Right atrium auricular region (tissue), 2 donors: ENCODE results near the gene APOM. TPM values are rescaled to one million over a fixed set of nuclear protein-coding genes. Genes with fewer than 3 reads are reported as not detected.

Experiments
- DNase-seq: peaks from one replicate; pipeline ENCODE4 v3.0.0-alpha.2; 2019; ENCODE audit warnings: low spot score
- H3K27ac ChIP-seq, 2 donors: fragments of 200-600 bp; sonication (generic); 1 replicate in 1 of 2; 2 replicates in 1 of 2; pipeline ENCODE4 v1.5.1; 2016 to 2019
- H3K27me3 ChIP-seq, 2 donors: fragments of 200-600 bp; sonication (generic); one replicate each; pipeline versions ENCODE4 v1.5.1 to v1.6.0; 2017 to 2019
- H3K36me3 ChIP-seq: fragments of 200-600 bp; sonication (generic); one replicate; pipeline ENCODE4 v1.5.1; 2016
- H3K4me1 ChIP-seq, 2 donors: fragments of 200-600 bp; sonication (generic); one replicate each; pipeline versions ENCODE4 v1.5.1 to v1.6.0; 2017 to 2019
- H3K4me3 ChIP-seq, 2 donors: fragments of 200-600 bp; sonication (generic); 1 replicate in 1 of 2; 2 replicates in 1 of 2; pipeline ENCODE4 v1.5.1; 2017 to 2019; ENCODE audit warnings: mild to moderate bottlenecking in 1 of 2, moderate library complexity in 1 of 2
- H3K9me3 ChIP-seq, 2 donors: fragments of 200-600 bp; sonication (generic); one replicate each; pipeline ENCODE4 v1.5.1; 2019
- CTCF ChIP-seq, 2 donors: fragments of 200-600 bp; sonication (generic); IDR thresholded peaks; one replicate each; pipeline ENCODE4 v1.5.1; 2019; ENCODE audit warnings: antibody characterized with exemption in 2 of 2
- total RNA-seq, 2 donors: library from RNA; depleted of rRNA; stranded (reverse); fragments of >200 nt; gene quantifications; one replicate each; pipeline ENCODE4 v1.1.0, GENCODE V29; 2016

The APOM gene
- total RNA-seq, 2 donors from 2014 or later = 1.0 to 1.2 TPM

GRCh38 chr6:31632279-31632946, 23.3 kb upstream of the APOM start:
- TF ChIP-seq CTCF (IDR thresholded peaks at IDR 0.05) = no peak
- H3K36me3 ChIP-seq = peaks cover 100% of the 10 kb centered on the region

DNA sequence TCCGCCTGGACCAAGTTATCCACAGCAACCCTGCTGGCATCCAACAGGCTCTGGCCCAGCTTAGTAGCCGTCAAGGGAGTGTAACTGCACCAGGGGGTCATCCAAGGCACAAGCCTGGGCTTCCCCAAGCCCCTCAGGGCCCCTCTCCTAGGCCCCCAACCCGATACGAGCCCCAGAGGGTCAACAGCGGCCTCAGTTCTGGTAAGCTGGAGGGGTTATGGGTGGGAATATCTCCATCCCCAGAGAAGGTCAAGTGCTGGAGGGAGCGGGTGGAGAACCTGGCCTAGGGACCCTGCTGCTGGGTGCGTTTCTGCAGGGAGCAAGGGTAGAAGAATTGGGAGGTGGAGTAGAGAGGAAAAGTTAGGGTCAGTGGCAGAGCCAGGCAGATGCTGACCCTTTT, 22.2 kb upstream of the APOM start:
- H3K27ac ChIP-seq = no peak overlapping the region
- no peak for DNase-seq
- H3K4me1 ChIP-seq = no peaks in the 10 kb centered on the region
- no peak overlapping the region for H3K4me3 ChIP-seq
- H3K36me3 ChIP-seq = peaks cover 100% of the 10 kb centered on the region
- TF ChIP-seq CTCF (IDR thresholded peaks at IDR 0.05) = no peak
- H3K9me3 ChIP-seq = no peaks in the 10 kb centered on the region
- no peaks in the 10 kb centered on the region for H3K27me3 ChIP-seq

More at GRCh38 chr6:31632279-31632946, 23.3 kb upstream of the APOM start:
- Histone ChIP-seq H3K27ac (no peak overlapping the region), H3K4me3 (no peak overlapping the region), H3K4me1 (no peaks in the 10 kb centered on the region), H3K9me3 (no peaks in the 10 kb centered on the region), H3K27me3 (no peaks in the 10 kb centered on the region)
- DNase-seq = no peak

GRCh38 chr6:31634131-31634530, 21.6 kb upstream of the APOM start:
- no peak overlapping the region for H3K27ac ChIP-seq
- TF ChIP-seq CTCF (IDR thresholded peaks at IDR 0.05) = no peak
- H3K4me3 ChIP-seq = no peak overlapping the region
- H3K27me3 ChIP-seq = no peaks in the 10 kb centered on the region
- no peak for DNase-seq
- H3K9me3 ChIP-seq = no peaks in the 10 kb centered on the region
- H3K4me1 ChIP-seq = no peaks in the 10 kb centered on the region
- peaks cover 100% of the 10 kb centered on the region for H3K36me3 ChIP-seq

- no peak for DNase-seq
- Histone ChIP-seq H3K27ac (no peak overlapping the region), H3K9me3 (no peaks in the 10 kb centered on the region), H3K4me3 (no peak overlapping the region), H3K4me1 (no peaks in the 10 kb centered on the region), H3K27me3 (no peaks in the 10 kb centered on the region), H3K36me3 (peaks cover 100% of the 10 kb centered on the region)
- TF ChIP-seq CTCF (IDR thresholded peaks at IDR 0.05) = no peak
Observed at GRCh38 chr6:31634969-31635575, 20.6 kb upstream of the APOM start.

- H3K4me3 ChIP-seq = no peak overlapping the region
- no peak for DNase-seq
- no peaks in the 10 kb centered on the region for H3K9me3 ChIP-seq
- no peak for TF ChIP-seq CTCF (IDR thresholded peaks at IDR 0.05)
- no peaks in the 10 kb centered on the region for H3K27me3 ChIP-seq
- no peak overlapping the region for H3K27ac ChIP-seq
- no peaks in the 10 kb centered on the region for H3K4me1 ChIP-seq
- H3K36me3 ChIP-seq = peaks cover 100% of the 10 kb centered on the region
Observed at GRCh38 chr6:31636698-31637596, 18.7 kb upstream of the APOM start.
